Esophagus mucosa (tissue), 1 donor: ENCODE results near the gene PAFAH1B1. TPM values are rescaled to one million over a fixed set of nuclear protein-coding genes. Genes with fewer than 3 reads are reported as not detected.

Source experiments
- ATAC-seq: fragments of 200-7000 bp; cut with Tn5 transposase; one replicate; pipeline ENCODE4 v1.9.1; 2020
- total RNA-seq: library from RNA; stranded (reverse); gene quantifications from one replicate; pipeline ENCODE4 v1.2.4, GENCODE V29; 2023
- donor health status: DM: yes; HTN: yes; CAD: no.

PAFAH1B1 gene
- total RNA-seq, 1 donor from 2014 or later = 102 TPM

DNA sequence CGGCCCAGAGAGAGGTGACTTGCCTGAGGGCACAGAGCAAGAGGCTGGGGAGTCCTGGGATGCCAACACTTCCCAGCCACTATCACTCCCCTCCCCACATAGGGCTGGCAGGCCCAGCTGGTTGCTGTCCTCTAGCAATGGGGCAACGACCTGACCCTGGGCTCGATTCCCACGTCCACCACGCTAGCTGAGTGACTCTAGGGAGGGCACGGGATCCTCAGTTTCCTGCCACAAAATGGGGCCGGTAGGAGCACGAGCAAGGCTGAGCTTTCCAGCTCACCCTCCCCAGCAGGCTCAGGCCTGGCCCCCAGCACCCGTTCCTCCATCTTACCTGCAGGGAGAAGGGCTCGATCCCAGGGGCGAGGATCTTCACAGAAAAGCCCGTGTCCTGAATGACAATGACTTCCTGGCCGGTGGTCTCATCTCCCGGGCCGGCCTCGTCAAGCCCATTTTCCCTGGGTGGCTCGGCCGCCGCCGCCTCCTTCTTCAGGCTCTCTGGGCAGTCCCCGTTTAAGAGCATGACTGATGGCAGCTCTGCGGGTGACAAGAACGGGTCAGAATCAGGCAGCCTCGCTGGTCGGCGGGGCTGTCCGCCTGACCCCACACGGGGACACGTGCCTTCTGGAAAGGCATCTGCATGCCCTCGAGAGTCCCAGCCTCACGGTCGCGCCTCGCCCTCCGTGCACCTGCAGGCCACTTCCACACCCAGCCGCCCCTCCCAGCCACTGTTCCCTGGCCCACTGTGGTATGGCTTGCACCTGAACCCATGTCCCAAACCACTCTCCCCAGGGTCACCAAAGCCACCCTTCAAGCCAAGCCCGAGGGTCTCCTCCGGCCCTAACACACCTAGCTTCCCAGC is 110.8 kb downstream of the PAFAH1B1 start:
- no peak for ATAC-seq

DNA sequence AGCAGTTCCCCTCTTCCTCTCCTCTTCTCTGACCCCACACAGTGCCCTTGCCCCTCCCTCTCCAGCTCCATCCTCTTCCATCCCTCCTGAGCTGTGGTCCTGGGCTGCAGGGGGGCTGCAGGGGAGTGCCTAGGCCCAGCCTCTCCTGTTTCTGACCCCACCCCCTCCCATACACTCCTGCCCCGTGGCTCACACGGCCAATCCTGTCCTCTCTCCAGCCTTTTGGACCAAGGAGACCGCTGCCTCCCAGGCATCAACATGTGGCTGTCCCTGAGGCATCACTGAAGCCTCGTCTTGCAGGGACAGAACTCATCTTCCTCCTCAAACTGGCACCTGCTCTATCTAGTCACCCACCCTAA is 111.4 kb downstream of the PAFAH1B1 start:
- no peak for ATAC-seq

DNA sequence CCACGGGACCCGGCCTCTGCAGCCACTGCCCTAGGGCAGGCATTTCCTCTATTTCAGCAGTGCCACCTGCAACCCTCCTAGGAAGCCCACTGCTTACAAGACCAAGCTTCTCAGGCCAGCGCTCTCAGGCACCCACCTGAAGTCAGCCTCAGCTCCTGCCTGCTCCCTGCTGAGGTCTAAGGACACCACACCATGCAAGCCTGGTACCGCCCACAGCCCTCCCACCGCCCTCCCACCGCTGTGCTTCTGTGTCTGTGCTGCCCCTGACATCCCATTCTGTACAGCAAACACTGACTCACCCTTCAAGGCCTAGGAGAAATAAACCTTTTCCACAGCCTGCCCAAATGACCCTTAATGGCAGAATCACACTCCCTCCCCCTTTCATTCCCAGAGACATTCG is 111.8 kb downstream of the PAFAH1B1 start:
- no peak for ATAC-seq

GRCh38 chr17:2705888-2706795 is 112.7 kb downstream of the PAFAH1B1 start:
- no peak for ATAC-seq

DNA sequence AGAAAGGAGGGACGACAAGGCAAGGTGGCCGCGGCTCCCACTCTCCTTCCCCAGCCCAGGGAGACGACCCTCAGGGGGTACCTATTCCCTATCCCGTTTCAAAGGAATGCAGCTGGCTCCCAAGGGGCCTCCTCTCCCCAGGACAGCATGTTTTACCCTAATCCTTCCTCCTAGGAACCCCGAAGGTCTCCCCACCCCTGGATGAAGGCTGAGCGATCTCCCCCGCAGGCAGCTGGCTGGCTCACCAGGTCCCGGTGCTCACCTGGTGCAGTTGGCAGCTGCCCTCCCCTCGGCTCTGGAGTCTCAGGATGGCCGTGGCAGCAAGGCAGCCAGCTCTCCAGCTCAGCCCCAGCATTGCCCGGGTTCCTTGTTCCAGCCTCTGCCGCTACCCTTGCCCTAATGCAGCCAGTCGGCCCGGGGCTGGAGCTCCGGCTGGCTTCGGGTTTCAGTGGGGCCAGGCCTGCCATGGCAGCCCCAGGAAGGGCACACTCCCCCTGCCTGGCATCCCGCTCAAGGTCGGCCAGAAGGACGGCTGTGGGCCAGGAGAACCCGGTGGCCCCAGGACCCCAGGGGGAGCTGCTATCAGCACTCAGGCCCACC is 113.6 kb downstream of the PAFAH1B1 start:
- ATAC-seq = no peak

- ATAC-seq = no peak
Measured at GRCh38 chr17:2707721-2708584, 114.5 kb downstream of the PAFAH1B1 start.

GRCh38 chr17:2708585-2709182 is 115.2 kb downstream of the PAFAH1B1 start:
- ATAC-seq = no peak

- ATAC-seq = peak; percentile 66
Measured at GRCh38 chr17:2709183-2709661, 115.8 kb downstream of the PAFAH1B1 start.

GRCh38 chr17:2710071-2710802 is 116.8 kb downstream of the PAFAH1B1 start:
- ATAC-seq = no peak

DNA sequence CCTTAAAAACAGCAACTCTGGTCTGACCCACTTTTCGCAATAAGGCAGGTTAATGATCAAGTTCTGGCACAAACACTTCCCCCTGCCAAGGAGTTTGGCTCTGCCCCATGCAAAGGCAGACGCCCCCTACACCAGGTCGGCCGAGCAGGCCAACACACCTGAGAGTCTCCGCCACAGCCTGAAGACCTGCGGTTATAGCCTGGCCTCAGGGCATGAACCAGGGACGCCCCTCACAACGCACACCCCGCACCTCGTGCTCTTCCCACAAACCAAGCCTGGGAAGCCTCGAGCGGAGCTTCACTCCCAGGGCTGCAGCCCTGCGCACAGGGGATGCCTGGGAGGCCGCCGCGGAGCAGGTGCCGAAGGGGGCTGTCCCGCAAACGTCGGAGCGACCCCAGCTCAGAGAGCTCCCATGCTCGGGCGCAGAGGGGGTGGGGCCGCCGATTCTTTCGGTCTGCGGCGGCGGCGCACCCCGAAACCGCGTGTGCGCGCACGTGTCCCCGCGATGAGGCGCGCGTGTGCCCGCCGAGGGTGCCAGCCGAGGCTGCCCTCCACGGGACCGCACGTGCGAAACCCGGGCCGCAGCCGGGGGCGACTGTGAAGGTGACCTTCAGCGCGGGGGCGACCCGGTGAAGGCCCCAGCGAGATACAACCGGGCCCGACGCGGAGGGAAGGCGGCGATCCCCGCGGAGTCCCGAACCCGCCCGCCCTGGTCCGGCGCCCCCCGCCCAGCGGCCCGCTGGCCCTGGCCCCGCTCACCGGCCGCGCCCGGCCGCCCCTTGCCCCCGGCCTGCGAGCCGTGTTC is 117.6 kb downstream of the PAFAH1B1 start:
- peak; percentile 10 for ATAC-seq

- ATAC-seq = peak; percentile 83
Measured at GRCh38 chr17:2711608-2712299, 118.3 kb downstream of the PAFAH1B1 start, which contains the start of gene CLUH. Gene CLUH, minus strand, starts transcription at chr17:2711764. Its CDS starts 103 bp downstream, at chr17:2711661.

DNA sequence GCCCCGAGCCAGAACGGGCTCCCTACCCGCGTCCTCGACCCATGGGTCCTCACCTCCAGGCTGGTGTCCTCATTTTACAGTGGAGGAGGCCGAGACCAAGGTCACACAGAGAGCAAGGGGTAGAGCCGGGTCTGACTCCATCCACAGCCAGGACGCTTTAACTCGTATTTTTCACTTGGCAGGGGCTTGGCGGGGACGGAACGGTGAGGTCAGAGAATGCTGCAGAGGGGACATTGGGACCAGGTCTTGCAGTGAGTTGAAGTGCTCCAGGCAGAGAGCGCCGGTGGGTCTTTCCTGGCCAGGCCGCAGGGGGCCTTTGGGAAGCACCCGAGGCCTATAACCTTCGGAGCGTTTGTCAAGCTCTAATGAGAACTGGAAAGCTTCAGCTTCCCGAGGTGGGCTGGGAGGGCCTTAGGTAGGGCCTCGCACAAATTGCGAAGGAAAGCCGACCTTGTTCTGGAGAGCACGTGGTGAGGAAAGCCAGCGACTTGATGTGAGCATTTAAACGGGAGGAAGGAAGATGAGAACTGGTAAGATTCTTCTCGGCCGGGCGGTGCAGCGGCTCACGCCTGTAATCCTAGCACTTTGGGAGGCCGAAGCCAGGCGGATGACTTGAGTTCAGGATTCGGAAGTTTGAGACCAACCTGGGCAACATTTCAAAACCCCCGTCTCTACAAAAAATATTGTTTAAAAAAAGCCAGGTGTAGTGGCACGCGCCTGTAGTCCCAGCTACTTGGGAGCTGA is 119.0 kb downstream of the PAFAH1B1 start:
- peak; percentile 0 for ATAC-seq

- no peak for ATAC-seq
Measured at GRCh38 chr17:2713881-2714280, 120.4 kb downstream of the PAFAH1B1 start.

GRCh38 chr17:2716649-2717048 is 123.2 kb downstream of the PAFAH1B1 start:
- ATAC-seq = no peak

- ATAC-seq = peak; percentile 61
Measured at GRCh38 chr17:2718150-2718938, 124.9 kb downstream of the PAFAH1B1 start.

GRCh38 chr17:2719861-2720260 is 126.4 kb downstream of the PAFAH1B1 start:
- no peak for ATAC-seq

DNA sequence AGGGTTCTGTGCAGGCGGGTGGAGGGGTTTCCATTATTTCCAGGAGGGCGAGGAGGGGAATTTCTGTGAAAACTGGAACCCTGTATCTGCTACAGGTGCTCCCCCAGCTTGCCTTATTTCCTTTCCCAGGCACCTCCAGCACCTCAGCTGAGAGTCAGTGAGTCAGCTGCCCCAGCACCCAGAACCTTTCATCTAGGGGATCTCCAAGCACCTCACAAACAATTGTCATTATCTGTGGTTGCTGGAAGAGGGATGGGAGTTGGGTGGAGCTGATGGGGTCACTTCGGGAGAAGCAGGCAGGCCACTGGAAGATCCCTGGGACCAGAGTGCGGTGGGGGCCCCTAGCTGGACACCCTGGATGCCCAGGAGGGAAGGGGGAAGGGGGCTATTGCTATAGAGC is 128.1 kb downstream of the PAFAH1B1 start:
- ATAC-seq = no peak

DNA sequence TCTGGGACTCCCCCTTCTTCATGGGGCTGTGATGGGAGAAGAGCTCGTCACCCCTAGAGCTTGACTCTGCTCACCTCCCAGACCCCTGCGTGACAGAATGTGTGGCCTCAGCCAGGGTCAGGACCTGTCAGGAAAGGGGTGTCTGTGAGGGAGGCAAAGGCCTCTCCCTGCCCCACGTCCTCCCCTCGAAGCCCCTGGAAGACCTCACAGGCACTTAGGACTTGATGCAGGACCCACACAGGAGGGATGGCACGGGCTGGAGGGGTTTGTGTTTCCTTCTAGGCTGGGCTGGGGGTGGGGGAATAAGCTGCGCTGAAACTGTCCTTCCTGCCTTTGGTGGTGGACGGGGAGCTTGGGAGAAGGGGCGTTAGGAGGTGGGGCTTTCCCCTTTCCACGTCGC is 129.2 kb downstream of the PAFAH1B1 start:
- ATAC-seq = no peak
